GM21576 (cell line): ENCODE results near the gene ABLIM3.

ENCODE experiments used
- ATAC-seq: cut with Tn5 transposase; IDR thresholded peaks from one replicate; pipeline ENCODE4 v1.9.1; 2021; ENCODE audit warnings: mild to moderate bottlenecking, moderate library complexity; ENCODE audit not compliant: unreplicated experiment

The ABLIM3 gene

GRCh38 chr5:149278451-149279210, 137.3 kb downstream of the ABLIM3 start:
- ATAC-seq = no peak

DNA sequence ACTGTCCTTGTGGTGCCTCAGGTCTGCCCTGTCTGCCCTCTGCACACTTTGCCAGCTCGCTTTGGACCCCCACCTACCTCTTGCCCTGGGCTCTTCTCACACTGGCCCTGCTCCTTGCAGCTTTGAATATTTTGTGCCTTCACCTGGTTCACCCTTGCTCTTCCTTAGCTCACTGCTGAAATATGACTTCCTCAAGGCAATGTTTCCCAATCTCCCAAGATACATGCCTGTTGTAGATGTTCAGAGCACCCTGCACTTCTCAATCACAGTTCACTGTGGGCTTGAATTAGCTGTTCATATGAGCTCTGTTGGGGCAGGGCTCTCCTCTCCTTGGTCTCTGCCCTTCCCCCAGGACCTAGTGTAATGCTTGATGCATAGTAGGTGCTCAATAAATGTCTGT, 138.4 kb downstream of the ABLIM3 start:
- ATAC-seq = no peak

DNA sequence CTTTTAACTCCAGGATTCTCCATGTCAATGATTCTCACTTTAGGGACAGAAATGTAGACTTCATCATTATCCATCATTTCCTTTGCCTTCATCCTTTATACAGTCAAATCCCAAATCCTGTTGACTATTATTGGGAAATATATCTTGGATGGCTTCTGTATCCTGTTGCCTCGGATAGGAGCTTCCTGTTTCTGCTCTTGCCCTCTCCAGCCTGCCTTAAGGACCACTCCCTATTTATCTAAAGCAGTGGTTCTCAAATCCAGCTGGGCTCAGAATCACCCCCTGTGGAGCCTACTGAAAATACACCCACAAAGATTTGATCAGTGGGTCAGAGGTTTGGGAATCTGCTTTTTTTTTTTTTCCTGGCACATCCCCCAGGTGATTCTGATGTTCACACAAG, 138.8 kb downstream of the ABLIM3 start:
- ATAC-seq = no peak

DNA sequence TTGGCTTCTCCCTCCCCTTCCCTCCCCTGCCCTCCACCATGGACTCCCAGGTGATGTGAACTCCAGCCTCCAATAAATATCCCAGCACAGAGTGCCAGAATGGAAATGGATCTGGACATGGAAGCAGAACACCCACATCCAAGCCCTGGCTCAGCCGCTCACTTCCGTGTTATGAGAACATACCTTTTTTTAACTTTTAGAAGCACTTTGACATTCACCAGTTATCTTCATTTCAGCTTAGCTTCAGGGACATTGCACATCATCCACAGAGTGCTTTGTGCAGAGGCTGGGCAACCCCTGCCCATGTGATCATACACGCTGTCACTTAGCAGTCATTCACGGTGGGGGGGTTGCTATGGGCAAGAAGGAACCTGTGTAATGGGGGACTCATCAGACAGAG, 139.5 kb downstream of the ABLIM3 start:
- ATAC-seq = no peak

DNA sequence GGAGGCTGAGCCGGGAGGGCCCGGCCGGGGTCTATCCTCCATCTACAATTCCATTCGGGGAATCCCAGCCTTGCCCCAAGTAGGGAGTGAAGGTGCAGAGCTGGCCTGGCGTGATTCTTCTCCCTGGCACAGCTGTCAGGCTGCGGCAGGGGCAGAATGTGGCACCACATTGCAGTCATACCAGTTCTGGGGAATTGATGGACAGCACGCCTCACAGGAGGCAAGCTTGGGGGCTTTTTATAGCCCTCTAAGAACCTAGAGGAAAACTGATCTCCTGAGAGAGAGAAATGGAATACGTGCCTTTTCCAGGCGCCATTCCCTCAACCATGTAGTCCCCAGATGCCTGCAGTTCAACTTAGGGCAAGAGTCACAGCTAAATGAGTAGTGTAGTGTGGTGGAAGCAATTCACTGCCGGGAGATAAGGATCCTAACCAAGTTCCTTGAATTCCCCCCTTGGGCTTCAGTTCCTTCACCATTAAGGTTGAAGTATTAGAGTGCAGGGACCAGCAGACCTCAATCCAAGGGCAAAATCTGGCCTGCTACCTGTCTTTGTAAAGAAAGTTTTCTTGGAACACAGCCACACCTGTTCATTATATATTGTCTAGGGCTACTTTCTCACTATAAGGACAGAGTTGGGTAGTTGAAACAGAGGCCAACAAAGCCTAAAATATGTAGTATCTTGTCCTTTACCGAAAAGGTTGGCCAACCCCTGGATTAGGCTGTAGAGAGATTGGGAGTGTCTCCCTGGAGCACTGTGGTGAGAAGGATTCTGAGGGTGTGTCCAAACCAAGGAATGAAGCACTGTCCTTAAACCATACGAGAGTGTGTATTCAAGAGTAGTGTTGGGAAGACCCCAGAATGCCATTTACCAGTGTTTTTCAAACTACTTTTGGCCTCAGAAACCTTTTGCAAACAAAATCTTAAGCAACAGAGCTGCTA, 141.0 kb downstream of the ABLIM3 start:
- ATAC-seq = no peak

GRCh38 chr5:149282966-149283332, 141.7 kb downstream of the ABLIM3 start:
- ATAC-seq = no peak

DNA sequence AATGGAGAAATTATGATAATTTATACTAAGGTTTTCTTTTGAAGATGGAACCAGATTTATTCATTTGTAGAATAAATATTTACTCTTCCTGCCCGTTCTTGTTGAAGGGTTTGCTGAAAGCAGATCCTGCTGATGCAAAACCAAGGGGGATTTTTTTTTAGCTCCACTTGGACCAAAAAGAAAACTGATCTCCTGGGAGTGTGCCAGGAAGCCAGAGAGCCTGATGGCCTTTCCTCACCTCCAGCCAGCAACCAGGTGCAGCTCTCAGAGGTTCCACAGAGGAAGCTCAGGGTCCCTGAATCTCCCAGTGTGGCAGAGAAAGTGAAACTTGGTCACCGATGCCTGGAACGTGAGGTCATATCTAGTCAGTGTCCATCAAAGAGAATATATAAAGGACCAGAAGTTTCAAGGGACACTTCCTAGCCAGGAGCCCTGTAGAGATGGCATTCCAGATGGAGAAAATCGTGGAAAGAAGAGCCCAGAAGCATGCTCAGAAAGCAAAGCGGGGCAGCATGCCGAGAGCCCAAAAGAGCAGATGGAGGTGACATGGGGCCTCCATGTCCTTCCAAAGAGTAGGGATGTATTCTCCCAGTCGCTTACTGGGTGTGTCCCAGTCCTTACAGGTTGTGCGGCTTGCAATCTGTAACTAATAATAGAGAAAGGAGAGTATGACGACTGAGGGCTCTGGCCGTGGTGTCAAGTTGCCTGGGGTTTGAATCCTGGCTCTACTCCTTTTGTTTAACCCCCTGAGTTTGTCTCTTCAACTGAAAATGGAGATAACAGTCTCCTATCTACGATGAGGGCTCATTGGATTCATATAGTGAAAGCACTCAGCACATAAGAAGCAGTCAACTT, 142.6 kb downstream of the ABLIM3 start:
- ATAC-seq = no peak

- ATAC-seq = no peak
These were observed 143.2 kb downstream of the ABLIM3 start for GRCh38 chr5:149284501-149284900.

- no peak for ATAC-seq
These were observed 143.9 kb downstream of the ABLIM3 start for GRCh38 chr5:149285153-149285552.

GRCh38 chr5:149288436-149288835, 147.1 kb downstream of the ABLIM3 start:
- ATAC-seq = no peak

GRCh38 chr5:149289301-149289700, 148.0 kb downstream of the ABLIM3 start:
- no peak for ATAC-seq

DNA sequence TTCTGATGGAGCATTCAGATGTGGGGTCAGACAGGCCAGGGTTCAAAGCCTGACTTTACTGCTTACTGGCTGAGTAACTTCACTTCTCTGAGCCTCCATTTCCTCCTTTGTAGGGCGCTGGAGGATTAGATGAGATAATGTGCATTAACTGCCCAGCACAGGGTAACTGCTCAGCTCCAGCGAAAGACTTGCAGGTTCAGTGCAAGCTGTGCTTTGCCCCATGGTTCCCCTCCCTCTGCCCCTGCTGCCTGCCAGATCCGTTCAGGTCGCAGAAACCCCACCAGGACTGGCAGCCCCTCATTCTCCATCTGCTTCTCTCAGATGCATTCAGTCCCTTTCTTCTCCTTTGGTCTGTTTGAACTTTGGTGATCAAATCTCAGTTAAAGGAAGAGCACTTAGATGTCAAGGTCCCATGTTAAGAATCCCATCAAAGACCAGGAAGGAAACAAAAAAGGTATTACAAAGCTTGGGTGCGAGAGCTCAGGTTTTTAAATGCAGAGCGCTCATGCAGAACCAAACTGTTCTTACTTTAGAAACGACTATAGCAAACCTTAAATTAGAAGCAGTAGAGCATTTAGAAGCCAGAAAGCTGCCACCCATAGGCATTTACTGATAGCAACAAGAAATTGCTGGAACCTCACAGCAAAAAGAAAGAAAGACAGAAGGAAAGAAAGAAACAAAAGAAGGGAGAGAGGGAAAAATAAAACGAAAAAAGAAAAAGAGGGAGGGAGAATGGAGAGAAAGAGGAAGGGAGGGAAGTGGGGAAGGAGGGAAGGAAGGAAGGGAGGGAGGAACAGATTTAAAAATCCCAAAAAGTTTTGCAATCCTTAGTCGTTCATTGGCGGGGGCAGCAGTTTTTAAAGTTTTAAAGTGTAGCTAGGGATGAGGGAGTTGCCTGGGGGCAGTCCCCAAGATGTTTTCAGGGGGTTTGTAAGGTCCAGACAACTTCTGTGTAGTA, 153.9 kb downstream of the ABLIM3 start:
- peak; percentile 52 for ATAC-seq

DNA sequence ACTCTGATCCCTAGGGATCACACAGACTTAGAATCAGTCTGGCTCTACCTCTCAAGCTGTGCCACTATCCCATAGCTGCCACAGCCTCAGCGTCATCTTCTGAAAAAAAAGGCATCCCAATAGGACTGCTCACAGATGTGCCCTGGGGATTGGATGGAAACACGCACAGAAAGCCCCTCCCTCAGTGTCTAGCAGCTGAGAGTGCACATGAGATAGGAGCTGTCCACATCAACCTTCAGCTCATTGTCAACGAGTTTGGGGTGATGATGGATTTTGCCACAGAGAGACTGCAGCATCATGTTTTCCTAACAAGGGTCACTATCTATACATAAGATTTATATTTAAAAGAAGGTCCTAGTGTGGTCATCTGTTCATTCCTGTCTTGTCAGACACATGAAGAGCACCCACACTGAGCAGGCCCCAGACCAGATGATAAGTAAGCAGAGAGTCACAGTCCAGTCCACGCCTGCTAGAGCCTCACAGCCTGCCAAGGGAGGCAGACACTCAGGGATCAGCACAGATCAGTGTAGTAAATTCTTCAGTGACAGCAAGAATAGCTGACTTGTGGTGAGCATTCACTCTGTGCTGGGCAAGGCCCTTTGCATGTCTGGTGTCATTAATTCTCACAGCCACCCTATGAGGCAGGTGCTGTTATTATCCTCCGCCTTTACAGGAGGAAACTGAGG, 156.2 kb downstream of the ABLIM3 start:
- ATAC-seq = no peak

DNA sequence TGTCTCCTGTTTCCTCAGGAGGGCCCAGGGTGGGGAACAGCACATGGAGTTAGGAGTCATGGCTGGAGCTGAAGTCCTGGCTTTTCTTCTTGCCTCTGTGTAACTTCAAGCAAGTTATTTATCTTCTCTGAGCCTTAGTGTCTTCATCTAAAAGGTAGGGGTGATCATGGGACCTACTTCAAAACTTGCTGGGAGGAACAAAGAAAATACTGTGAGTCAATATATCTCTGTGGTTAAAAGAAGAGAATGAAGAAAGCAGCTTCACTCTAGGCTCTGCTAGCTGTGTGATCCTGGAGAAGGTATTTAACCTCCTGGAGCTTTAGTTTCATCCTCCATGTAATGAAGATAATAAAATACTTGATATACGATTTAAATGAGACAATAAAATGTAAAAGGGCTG, 156.9 kb downstream of the ABLIM3 start:
- no peak for ATAC-seq

GRCh38 chr5:149298842-149299404, 157.6 kb downstream of the ABLIM3 start:
- ATAC-seq = no peak

GRCh38 chr5:149299451-149300054, 158.3 kb downstream of the ABLIM3 start:
- ATAC-seq = no peak

DNA sequence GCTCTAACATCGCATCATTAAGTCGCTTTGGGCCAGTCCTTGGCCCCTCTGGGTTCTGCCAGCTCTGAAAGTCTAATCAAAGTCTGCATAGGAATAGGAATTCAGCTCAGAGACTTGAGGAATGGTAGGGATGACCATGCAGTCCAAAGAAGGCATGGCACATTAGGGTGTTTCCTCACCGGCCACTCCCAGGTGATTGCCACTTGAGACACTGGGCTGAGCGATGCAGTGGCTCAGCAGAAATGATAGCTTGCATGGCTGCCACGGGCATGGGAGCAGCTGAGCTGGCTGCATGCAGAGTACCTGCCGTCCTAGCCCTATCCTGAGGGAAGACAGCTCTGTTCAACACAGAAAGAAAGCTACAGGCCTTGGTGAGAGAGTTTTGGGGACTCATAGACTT, 159.1 kb downstream of the ABLIM3 start:
- no peak for ATAC-seq

DNA sequence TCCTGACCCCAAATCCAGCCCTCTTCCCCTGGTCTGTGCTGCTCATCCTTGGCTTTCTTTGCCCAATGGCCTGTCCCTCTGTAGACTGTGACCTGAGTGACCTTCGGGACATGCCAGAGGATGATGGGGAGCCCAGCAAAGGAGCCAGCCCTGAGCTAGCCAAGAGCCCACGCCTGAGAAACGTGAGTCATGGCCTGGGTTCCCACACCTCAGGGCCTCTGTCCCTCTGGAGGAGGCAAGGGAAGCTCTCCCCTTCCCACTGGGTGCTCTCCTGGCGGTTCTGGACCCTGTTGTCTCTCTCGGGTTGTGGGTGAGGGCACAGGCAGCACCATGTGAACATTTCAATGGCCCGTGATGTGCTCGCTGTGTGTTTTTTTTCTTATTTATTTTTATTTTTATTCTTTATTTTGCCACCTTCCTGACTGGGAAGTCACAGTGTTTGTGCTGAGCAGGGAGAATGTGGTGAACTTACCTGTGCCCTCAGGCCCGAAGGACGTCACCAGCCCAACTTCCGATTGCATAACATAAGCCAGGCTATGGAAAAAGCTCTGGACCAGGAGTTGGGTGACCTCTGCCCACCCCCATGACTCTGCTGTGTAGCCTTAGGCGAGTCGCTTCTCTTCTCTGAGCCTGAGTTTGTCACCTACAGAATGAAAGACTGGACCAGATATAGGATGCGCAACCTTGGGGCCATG, 159.9 kb downstream of the ABLIM3 start:
- ATAC-seq = no peak
